Suprapubic skin (tissue), 4 donors: ENCODE results near the gene VWF. TPM values are rescaled to one million over a fixed set of nuclear protein-coding genes. Genes with fewer than 3 reads are reported as not detected.

Experiments
- DNase-seq, 2 donors: peaks; one replicate each; pipeline ENCODE4 v3.0.0-alpha.2; 2019; ENCODE audit warnings: low spot score in 2 of 2
- H3K27ac ChIP-seq: fragments of 200-600 bp; sonication (generic); one replicate; pipeline ENCODE4 v1.5.1; 2019
- H3K27me3 ChIP-seq: fragments of 200-600 bp; sonication (generic); one replicate; pipeline ENCODE4 v1.5.1; 2019
- H3K36me3 ChIP-seq: fragments of 200-600 bp; sonication (generic); one replicate; pipeline ENCODE4 v1.5.1; 2019
- H3K4me1 ChIP-seq: fragments of 200-600 bp; sonication (generic); one replicate; pipeline ENCODE4 v1.5.1; 2019
- H3K4me3 ChIP-seq: fragments of 200-600 bp; sonication (generic); one replicate; pipeline ENCODE4 v1.5.1; 2019; ENCODE audit warnings: mild to moderate bottlenecking
- H3K9me3 ChIP-seq: fragments of 200-600 bp; sonication (generic); one replicate; pipeline ENCODE4 v1.5.1; 2019
- EP300 ChIP-seq: sonication (generic); formaldehyde crosslinking; IDR thresholded peaks from one replicate; pipeline ENCODE4 v1.6.1; 2017; ENCODE audit warnings: antibody characterized with exemption
- POLR2A ChIP-seq, 2 donors: fragments of 450-650 bp; IDR thresholded peaks; one replicate each; pipeline ENCODE4 v1.6.1; 2017; ENCODE audit warnings: antibody characterized with exemption in 2 of 2, mild to moderate bottlenecking in 2 of 2, moderate library complexity in 2 of 2
- POLR2AphosphoS5 ChIP-seq, 3 donors: sonication (generic); formaldehyde crosslinking; IDR thresholded peaks; one replicate each; pipeline ENCODE4 v1.6.1; 2017; ENCODE audit warnings: antibody characterized with exemption in 3 of 3
- WGBS: methylation state at CpG from one replicate; pipeline ENCODE4 v1.1.5; 2018; 5-methylcytosine and 5-hydroxymethylcytosine counted together
- total RNA-seq, 4 donors: library from RNA; depleted of rRNA; stranded (reverse); fragments of >200 nt; gene quantifications; one replicate each; pipeline ENCODE4 v1.1.0, GENCODE V29; 2016
- TF ChIP-seq, protein P1 (sequence below), 2 donors: fragments of 200-600 bp in 1 of 2; fragments of 450-650 bp in 1 of 2; sonication (generic) in 1 of 2; IDR thresholded peaks; one replicate each; pipeline ENCODE4 v1.5.1; 2016 to 2019; ENCODE audit warnings: antibody characterized with exemption in 2 of 2, mild to moderate bottlenecking in 1 of 2, moderate library complexity in 1 of 2

The VWF gene
- total RNA-seq, 4 donors from 2014 or later, result 35.5 to 91.7 (median 61.7) TPM

DNA sequence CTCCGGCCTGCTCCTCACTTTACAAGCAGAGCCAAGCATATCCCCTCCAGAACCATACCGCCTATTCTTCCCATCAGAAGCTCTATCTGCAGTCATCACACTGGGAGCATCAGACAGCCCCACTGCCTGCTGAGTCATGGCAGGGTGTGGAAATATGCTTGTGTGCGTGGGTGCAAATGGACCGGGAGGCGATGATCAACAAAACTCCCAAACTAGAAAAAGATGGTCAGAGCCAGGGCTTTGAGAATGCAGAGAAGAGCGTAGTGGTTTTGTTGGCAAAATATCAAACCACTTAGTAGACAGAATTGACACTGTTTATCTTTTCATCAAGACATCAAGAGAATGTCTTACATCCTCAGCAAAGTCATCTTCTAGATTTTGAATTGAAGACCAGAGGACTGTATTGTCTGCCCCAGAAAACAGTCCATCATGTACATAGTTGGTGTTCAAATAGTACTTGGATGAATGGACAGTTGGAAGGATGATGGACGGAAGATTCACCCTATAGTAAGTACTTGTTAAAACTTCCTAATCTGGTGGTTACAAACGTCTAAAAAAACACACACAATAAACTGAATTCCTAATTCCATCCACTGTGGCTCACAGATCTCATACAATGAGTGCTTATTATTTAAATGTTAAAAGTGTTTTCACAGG, 54.9 kb downstream of the VWF start:
- no peak overlapping the region for H3K4me3 ChIP-seq
- H3K9me3 ChIP-seq, result no peaks in the 10 kb centered on the region
- TF ChIP-seq POLR2AphosphoS5 (IDR thresholded peaks at IDR 0.05) (peak in 1 of 3 donors; percentile 61), EP300 (no peak)
- no peaks in the 10 kb centered on the region for H3K36me3 ChIP-seq
- DNase-seq, result no peak
- H3K27ac ChIP-seq, result peak overlapping the region; percentile 39
- 41% methylated on average over 8 of the region's 8 CpGs for WGBS
- no peaks in the 10 kb centered on the region for H3K27me3 ChIP-seq
- H3K4me1 ChIP-seq, result peaks cover 47% of the 10 kb centered on the region

DNA sequence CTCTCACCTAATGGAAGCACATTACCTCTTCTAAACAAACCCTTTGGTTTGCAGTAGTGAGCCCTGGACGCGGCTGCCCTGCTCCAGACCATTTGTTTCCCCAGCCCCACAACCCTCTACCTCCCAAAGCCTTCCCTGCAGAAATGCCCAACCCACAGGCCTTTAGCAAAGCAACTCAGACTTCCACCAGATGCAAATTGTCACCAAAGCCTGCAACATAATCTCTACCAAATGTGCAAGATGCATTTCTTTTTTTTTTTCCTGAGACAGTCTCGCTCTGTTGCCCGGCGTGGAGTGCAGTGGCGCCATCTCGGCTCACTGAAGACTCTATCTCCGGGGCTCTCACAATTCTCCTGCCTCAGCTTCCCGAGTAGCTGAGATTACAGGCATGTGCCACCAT, 56.2 kb downstream of the VWF start:
- peaks cover 43% of the 10 kb centered on the region for H3K4me1 ChIP-seq
- H3K27me3 ChIP-seq, result no peaks in the 10 kb centered on the region
- 77% methylated on average over 9 of the region's 9 CpGs for WGBS
- no peak overlapping the region for H3K27ac ChIP-seq
- TF ChIP-seq POLR2A (IDR thresholded peaks at IDR 0.05) (no peak), EP300 (no peak), POLR2AphosphoS5 (IDR thresholded peaks at IDR 0.05) (no peak)
- TF ChIP-seq, protein P1, sequence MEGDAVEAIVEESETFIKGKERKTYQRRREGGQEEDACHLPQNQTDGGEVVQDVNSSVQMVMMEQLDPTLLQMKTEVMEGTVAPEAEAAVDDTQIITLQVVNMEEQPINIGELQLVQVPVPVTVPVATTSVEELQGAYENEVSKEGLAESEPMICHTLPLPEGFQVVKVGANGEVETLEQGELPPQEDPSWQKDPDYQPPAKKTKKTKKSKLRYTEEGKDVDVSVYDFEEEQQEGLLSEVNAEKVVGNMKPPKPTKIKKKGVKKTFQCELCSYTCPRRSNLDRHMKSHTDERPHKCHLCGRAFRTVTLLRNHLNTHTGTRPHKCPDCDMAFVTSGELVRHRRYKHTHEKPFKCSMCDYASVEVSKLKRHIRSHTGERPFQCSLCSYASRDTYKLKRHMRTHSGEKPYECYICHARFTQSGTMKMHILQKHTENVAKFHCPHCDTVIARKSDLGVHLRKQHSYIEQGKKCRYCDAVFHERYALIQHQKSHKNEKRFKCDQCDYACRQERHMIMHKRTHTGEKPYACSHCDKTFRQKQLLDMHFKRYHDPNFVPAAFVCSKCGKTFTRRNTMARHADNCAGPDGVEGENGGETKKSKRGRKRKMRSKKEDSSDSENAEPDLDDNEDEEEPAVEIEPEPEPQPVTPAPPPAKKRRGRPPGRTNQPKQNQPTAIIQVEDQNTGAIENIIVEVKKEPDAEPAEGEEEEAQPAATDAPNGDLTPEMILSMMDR (IDR thresholded peaks at IDR 0.05), result no peak
- no peak overlapping the region for H3K4me3 ChIP-seq
- DNase-seq, result no peak
- H3K9me3 ChIP-seq, result no peaks in the 10 kb centered on the region
- no peaks in the 10 kb centered on the region for H3K36me3 ChIP-seq

DNA sequence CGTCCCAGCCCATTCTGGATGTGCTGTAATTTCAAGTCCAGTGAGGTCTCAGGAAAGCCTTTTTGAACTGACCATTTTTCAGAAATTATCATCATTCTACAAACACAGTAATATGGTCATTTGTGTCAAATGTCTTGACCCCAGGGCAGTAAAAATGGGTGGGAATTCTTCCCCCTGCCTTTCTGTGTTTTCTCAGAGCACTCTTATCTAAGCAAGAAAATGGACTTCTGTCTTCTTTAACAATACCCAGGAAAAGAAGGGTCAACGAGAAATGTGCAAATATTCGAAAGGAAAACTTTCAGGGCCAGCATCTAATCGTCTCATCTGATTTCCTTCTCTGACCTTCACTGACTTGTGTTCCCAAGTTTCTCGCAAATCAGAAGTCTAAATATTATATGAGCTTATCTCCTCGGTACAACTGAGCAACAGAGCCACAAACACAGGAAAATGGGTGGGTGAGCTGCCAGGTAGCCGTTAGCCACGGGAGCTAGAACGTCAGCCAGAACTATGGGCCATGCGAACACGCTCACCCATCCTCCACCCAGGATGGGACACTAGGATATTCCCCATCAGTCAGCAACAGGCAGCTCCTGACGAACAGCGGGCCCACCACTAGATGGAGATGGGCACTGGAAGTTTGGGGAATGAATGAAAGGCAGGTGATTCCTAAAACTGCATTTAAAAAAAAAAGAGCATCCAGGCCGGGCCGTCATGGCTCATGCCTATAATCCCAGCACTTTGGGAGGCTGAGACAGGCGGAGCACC, 57.1 kb downstream of the VWF start:
- H3K9me3 ChIP-seq, result no peaks in the 10 kb centered on the region
- DNase-seq, result no peak
- H3K27me3 ChIP-seq, result no peaks in the 10 kb centered on the region
- peaks cover 48% of the 10 kb centered on the region for H3K4me1 ChIP-seq
- no peak overlapping the region for H3K4me3 ChIP-seq
- no peak overlapping the region for H3K27ac ChIP-seq
- no peaks in the 10 kb centered on the region for H3K36me3 ChIP-seq
- no peak for TF ChIP-seq POLR2AphosphoS5 (IDR thresholded peaks at IDR 0.05)
- TF ChIP-seq EP300, result no peak
- TF ChIP-seq, protein P1 (IDR thresholded peaks at IDR 0.05), result peak in 1 of 2 donors; percentile 25
- no peak for TF ChIP-seq POLR2A (IDR thresholded peaks at IDR 0.05)
- WGBS, result 74% methylated on average over 16 of the region's 16 CpGs

DNA sequence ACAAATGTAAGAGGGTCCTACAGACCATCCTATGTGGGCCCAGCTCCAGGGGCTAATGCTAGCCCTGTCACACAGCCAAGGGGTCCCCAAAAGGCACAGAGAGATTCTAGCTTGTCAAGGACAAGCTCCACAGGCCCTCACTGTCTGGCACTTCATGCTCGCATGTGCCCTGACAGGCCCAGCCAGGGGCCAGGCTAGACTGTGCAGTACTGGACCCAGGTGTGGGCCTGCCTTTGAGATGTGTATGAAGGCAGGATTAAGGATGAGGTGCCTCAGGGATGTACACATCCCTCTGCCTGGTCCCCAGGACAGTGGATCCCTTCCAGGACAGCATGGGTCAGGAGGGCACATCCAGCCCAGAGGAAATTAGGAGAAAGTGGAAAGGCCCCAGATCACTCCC, 57.8 kb downstream of the VWF start:
- H3K9me3 ChIP-seq, result no peaks in the 10 kb centered on the region
- H3K4me3 ChIP-seq, result no peak overlapping the region
- H3K4me1 ChIP-seq, result peaks cover 49% of the 10 kb centered on the region
- 88% methylated on average over 1 of the region's 1 CpG for WGBS
- no peak overlapping the region for H3K27ac ChIP-seq
- TF ChIP-seq POLR2AphosphoS5 (IDR thresholded peaks at IDR 0.05) (no peak), EP300 (no peak), POLR2A (IDR thresholded peaks at IDR 0.05) (no peak)
- TF ChIP-seq, protein P1 (IDR thresholded peaks at IDR 0.05), result no peak
- no peak for DNase-seq
- no peaks in the 10 kb centered on the region for H3K27me3 ChIP-seq
- no peaks in the 10 kb centered on the region for H3K36me3 ChIP-seq

DNA sequence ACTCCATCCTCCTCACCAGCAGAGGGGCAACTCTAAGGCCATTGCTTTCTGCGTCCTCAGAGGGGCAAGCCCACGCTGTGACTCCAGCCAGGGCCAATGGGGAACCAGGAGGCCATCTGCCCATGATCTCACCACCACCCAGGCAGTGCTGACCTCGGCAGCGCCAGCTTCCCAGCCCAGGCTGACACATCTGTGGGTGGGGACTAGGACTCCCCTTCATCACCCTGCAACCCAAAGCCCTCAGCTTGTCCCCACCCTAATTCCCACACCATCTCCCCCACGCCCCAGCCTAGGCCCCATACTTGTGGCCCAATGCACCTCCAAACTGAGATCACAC, 58.6 kb downstream of the VWF start:
- H3K4me1 ChIP-seq, result peaks cover 46% of the 10 kb centered on the region
- no peak for DNase-seq
- TF ChIP-seq POLR2AphosphoS5 (IDR thresholded peaks at IDR 0.05), result no peak
- TF ChIP-seq EP300, result no peak
- no peak for TF ChIP-seq POLR2A (IDR thresholded peaks at IDR 0.05)
- TF ChIP-seq, protein P1 (IDR thresholded peaks at IDR 0.05), result no peak
- no peaks in the 10 kb centered on the region for H3K9me3 ChIP-seq
- H3K27me3 ChIP-seq, result no peaks in the 10 kb centered on the region
- H3K36me3 ChIP-seq, result no peaks in the 10 kb centered on the region
- H3K4me3 ChIP-seq, result no peak overlapping the region
- 100% methylated on average over 2 of the region's 5 CpGs for WGBS
- no peak overlapping the region for H3K27ac ChIP-seq
